ENCODE results near the gene MAPK1.
"Not testable (repeated sequence)": the region's sequence is repeated elsewhere in the genome, so short reads cannot be mapped to it uniquely, and the experiment has no call there.

The MAPK1 gene

DNA sequence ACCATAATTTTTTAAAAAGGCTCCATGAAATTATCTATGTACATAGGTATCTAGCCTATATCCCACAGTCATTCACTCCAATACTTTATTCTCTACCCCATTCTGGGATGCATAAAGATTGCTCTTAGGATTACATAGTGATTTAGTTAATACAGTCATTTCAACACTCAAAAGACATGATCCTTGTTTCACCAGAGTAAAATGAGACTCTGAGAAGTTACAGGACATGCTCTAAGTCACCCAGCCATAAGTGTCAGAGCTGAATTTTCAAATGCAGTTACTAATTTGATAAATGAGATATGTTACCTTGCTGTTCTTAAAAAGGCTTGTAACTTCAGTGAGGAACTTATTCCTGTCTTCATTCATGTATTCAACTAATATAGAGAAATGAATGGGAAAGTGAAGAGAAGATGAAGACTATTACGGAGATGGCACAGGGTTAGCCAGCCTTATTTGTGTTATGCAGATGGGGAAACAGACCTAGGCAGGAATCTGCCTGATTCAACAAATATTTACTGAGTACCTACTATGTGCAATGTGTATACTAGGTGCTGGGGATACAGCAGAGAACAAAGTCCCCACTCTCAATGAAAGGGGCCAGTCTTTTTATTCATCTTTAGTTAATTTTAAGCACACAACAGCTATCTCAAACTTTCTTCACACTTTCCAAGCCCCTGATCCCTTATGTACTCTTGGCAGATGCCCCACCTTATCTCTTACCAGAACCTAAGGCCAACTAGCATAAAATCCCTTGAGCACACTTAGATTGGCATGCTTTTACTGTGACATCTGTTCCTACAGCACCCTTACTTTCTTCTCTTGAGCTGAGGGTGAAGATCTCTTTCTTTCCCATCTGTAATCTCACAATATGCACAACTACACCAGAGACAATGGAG is 21.6 kb downstream of the MAPK1 start:
- no peak for DNase-seq

GRCh38 chr22:21842946-21843345 is 24.5 kb downstream of the MAPK1 start:
- no peak for DNase-seq

GRCh38 chr22:21841422-21841821 is 26.0 kb downstream of the MAPK1 start:
- no peak for DNase-seq

DNA sequence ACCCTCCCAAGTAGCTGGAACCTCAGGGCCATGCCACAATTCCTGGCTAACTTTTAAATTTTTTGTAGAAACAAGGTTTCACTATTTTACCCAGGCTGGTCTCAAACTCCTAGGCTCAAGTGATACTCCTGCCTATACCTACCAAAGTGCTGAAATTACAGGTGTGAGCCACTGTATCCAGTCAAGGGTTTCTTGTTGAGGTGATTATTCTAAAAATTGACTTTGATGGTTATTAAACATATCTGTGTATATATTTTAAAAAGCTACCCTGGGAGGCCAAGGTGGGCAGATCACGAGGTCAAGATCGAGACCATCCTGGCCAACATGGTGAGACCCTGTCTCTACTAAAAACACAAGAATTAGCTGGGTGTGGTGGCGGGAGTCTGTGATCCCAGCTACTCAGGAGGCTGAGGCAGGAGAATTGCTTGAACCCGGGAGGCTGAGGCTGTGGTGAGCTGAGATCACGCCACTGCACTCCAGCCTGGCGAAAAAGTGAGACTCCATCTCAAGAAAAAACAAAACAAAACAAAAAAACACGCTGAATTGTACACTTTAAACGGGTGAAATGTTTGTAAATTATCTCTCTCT is 27.1 kb downstream of the MAPK1 start:
- DNase-seq: no peak

- no peak for DNase-seq
Measured at GRCh38 chr22:21839765-21840140, 27.7 kb downstream of the MAPK1 start.

DNA sequence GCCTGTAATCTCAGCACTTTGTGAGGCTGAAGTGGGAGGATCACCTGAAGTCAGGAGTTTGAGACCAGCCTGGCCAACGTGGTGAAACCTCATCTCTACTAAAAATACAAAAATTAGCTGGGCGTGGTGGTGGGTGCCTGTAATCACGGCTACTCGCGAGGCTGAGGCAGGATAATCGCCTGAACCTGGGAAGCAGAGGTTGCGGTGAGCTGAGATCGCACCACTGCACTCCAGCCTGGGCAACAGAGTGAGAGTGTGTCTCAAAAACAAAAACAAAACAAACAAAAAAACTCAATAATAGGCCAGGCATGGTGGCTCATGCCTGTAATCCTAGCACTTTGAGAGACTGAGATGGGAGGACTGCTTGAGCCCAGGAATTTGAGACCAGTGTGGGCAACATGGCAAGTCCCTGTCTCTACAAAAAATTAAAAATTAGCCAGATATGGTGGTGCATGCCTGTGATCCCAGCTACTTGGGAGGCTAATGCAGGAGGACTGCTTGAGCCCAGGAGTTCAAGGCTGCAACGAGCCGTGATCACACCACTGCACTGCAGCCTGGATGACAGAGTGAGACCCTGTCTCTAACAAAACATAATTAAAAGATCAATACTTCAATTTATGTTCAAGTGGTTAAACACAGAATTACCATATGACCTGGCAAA is 28.2 kb downstream of the MAPK1 start:
- not testable (repeated sequence) for DNase-seq

GRCh38 chr22:21837248-21837979 is 30.0 kb downstream of the MAPK1 start:
- DNase-seq: no peak

DNA sequence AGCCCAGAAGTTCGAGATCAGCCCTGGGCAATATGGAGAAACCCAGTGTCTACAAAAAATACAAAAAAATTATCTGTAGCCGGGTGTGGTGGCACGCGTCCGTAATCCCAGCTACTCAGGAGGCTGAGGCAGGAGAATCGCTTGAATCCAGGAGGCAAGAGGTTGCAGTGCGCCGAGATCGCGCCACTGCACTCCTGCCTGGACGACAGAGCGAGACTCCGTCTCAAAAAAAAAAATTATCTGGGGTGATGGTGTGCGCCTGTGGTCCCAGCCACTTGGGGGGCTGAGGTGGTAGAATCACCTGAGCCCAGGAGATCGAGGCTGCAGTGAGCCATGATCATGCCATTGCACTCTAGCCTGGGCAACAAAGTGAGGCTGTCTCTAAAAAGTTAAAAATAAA is 31.0 kb downstream of the MAPK1 start:
- DNase-seq: not testable (repeated sequence)

DNA sequence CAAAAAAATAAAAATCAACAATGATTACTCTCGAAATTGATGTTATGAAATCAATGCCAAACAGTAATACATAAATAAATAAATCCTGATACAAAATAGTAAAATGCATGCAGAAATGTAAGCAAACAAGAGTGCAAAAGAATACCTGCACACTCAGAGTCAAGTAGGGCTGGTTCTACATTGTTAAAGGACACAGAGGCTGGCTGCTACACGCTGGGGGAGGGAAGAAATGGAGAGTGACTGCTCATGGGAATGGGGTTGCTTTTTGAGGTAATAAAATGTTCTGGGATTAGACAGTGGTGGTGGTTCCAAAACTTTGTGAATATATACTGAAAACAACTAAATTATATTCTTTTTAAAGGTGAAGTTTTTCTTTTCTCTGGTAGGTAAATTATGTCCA is 32.1 kb downstream of the MAPK1 start:
- no peak for DNase-seq

GRCh38 chr22:21834869-21835268 is 32.6 kb downstream of the MAPK1 start:
- DNase-seq: no peak

DNA sequence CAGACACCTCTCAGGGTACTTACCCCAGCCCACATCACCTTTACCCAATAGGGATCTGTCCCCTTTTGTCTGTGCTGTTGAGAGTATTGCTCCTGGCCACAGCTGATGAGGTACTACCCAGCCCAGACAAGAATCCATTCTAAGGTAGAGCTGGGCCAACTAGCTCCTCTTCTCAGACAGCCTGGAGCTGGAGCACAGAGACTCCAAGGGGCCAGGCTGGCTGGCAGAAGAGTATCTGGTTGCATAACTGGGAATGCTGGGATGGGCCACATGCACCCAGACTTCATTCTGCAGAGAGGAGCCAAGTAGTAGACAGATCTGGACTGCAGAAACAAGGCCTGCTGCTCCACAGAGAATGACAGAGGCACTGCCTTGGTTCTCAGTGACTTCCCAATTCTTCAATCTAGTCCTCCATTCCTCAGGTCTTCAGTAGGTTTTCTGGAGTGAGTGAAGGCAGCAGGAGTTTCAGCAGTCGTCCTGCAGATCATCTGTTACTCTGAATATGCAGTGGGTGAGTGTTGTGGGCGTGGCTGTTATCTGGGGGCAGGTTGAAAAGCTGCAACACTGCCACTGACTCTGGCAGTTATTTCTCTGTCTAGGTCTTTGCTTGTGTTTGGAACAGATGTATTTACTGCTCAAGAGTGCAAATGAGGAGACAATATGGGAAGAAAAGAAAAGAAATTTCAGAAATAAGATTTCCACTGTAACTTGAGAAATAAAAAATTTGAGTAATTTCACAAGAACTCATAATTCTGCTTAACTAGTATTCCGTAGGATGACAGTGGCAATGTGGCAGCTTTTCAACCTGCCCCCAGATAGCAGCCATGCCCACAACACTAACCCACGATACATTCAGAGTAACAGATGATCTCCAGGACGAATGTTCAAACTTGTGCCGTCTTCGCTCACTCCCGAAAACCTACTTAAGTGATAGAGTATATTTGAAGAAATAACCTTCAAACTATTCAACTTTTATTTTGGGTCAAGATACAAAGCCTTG is 34.9 kb downstream of the MAPK1 start:
- DNase-seq: no peak

- DNase-seq: no peak
Measured at GRCh38 chr22:21829523-21829922, 37.9 kb downstream of the MAPK1 start.

- DNase-seq: no peak
Measured at GRCh38 chr22:21828268-21828638, 39.2 kb downstream of the MAPK1 start.

- no peak for DNase-seq
Measured at GRCh38 chr22:21827628-21828267, 39.7 kb downstream of the MAPK1 start.

GRCh38 chr22:21826204-21826603 is 41.2 kb downstream of the MAPK1 start:
- DNase-seq: no peak

GRCh38 chr22:21824962-21825361 is 42.5 kb downstream of the MAPK1 start:
- DNase-seq: not testable (repeated sequence)

GRCh38 chr22:21824445-21824912 is 43.0 kb downstream of the MAPK1 start:
- DNase-seq: no peak

- DNase-seq: no peak
Measured at GRCh38 chr22:21823740-21824444, 43.6 kb downstream of the MAPK1 start.

DNA sequence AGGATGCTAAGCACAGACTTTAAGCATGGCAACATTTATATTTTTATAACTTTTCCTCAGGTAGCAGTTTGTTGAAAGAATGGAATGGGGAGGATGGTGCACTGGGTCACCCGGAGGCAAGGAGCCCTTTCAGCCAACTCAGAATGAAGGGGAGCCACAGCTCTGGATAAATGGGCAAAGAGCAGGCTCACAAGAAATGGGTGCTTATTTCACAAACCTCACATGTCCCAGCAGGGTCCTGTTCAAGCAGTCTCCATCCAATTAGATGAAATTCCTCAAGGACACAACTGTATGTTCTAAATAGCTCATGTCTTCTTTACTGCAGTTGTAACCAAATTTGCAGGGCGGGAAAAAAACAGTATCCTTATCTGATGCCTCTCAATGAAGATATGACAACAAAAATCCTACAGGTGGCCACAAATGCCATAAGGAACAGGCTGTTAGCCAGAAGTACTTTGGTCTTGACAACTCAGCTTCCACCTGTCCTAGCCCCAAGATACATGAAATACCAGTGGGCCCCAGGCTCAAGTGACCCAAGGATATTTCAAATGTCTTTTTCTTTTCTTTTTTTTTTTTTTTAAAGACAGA is 48.2 kb downstream of the MAPK1 start:
- no peak for DNase-seq

- DNase-seq: no peak
Measured at GRCh38 chr22:21818487-21819182, 48.8 kb downstream of the MAPK1 start.
